ENCODE data around the gene PCDH11X.
"Not testable (repeated sequence)": the region's sequence is repeated elsewhere in the genome, so short reads cannot be mapped to it uniquely, and the experiment has no call there.

Gene PCDH11X, protein sequence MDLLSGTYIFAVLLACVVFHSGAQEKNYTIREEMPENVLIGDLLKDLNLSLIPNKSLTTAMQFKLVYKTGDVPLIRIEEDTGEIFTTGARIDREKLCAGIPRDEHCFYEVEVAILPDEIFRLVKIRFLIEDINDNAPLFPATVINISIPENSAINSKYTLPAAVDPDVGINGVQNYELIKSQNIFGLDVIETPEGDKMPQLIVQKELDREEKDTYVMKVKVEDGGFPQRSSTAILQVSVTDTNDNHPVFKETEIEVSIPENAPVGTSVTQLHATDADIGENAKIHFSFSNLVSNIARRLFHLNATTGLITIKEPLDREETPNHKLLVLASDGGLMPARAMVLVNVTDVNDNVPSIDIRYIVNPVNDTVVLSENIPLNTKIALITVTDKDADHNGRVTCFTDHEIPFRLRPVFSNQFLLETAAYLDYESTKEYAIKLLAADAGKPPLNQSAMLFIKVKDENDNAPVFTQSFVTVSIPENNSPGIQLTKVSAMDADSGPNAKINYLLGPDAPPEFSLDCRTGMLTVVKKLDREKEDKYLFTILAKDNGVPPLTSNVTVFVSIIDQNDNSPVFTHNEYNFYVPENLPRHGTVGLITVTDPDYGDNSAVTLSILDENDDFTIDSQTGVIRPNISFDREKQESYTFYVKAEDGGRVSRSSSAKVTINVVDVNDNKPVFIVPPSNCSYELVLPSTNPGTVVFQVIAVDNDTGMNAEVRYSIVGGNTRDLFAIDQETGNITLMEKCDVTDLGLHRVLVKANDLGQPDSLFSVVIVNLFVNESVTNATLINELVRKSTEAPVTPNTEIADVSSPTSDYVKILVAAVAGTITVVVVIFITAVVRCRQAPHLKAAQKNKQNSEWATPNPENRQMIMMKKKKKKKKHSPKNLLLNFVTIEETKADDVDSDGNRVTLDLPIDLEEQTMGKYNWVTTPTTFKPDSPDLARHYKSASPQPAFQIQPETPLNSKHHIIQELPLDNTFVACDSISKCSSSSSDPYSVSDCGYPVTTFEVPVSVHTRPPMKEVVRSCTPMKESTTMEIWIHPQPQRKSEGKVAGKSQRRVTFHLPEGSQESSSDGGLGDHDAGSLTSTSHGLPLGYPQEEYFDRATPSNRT (N-terminal part only)

DNA sequence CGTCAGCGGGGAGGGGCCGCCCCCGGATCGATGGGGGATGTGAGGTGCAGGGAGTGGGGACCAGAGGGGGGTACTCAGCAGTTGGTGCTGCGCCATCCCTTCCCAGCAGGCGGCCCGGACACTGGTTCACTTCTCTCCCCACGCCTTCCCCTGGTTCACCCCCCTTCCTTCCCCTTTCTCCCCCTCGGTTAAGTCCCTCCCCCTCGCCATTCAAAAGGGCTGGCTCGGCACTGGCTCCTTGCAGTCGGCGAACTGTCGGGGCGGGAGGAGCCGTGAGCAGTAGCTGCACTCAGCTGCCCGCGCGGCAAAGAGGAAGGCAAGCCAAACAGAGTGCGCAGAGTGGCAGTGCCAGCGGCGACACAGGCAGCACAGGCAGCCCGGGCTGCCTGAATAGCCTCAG lies at the start of gene PCDH11X:
Gene PCDH11X (plus strand): TSS at position 241 of the 400 bp plus-strand sequence. CDS start 56,130 bp downstream, outside the sequence.
- H3K9ac ChIP-seq (ENCODE audit: low read depth, low read length) = peak within 1 kb of the TSS; percentile 58
- not testable (repeated sequence) for H3K36me3 ChIP-seq (ENCODE audit: insufficient read depth, low read length); H3K9me3 ChIP-seq (ENCODE audit: control insufficient read depth, insufficient read depth, low read length); H3K4me1 ChIP-seq (ENCODE audit: insufficient read depth, low read length)

DNA sequence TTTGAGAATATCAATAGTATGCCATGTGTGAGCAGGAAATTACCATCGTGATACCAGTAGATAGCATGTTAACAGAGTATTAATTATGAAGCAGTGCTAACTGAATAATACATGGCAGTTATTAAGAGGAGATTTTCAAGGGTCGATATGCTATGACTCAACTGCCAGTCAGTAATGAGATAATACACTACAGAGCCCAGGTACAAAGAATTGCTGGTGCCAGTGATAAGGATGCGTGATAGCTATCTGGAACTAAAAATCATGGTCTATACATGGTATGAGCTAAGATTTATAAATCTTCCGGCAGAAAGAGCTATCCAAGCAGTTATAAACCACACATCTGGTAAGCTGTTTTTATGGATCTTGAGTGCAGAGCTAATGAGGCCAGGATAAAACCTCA lies 31.7 kb upstream of the PCDH11X start:
- not testable (repeated sequence) for H3K36me3 ChIP-seq (ENCODE audit: insufficient read depth, low read length)

DNA sequence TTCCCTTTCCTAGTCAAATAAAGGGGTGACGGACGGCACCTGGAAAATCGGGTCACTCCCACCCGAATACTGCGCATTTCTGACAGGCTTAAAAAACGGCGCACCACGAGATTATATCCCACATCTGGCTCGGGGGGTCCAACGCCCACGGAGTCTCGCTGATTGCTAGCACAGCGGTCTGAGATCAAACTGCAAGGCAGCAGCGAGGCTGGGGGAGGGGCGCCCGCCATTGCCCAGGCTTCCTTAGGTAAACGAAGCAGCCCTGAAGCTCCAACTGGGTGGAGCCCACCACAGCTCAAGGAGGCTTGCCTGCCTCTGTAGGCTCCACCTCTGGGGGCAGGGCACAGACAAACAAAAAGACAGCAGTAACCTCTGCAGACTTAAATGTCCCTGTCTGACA lies 26.2 kb upstream of the PCDH11X start:
- not testable (repeated sequence) for H3K36me3 ChIP-seq (ENCODE audit: insufficient read depth, low read length); H3K9me3 ChIP-seq (ENCODE audit: control insufficient read depth, insufficient read depth, low read length); H3K4me1 ChIP-seq (ENCODE audit: insufficient read depth, low read length)
- H3K9ac ChIP-seq (ENCODE audit: low read depth, low read length) = peak overlapping the region; percentile 50; the same call in 1 of the 2 replicates

More for the DNA sequence above, 31.7 kb upstream of the PCDH11X start:
- not testable (repeated sequence) for H3K4me1 ChIP-seq (ENCODE audit: insufficient read depth, low read length); H3K9me3 ChIP-seq (ENCODE audit: control insufficient read depth, insufficient read depth, low read length); H3K9ac ChIP-seq (ENCODE audit: low read depth, low read length)

DNA sequence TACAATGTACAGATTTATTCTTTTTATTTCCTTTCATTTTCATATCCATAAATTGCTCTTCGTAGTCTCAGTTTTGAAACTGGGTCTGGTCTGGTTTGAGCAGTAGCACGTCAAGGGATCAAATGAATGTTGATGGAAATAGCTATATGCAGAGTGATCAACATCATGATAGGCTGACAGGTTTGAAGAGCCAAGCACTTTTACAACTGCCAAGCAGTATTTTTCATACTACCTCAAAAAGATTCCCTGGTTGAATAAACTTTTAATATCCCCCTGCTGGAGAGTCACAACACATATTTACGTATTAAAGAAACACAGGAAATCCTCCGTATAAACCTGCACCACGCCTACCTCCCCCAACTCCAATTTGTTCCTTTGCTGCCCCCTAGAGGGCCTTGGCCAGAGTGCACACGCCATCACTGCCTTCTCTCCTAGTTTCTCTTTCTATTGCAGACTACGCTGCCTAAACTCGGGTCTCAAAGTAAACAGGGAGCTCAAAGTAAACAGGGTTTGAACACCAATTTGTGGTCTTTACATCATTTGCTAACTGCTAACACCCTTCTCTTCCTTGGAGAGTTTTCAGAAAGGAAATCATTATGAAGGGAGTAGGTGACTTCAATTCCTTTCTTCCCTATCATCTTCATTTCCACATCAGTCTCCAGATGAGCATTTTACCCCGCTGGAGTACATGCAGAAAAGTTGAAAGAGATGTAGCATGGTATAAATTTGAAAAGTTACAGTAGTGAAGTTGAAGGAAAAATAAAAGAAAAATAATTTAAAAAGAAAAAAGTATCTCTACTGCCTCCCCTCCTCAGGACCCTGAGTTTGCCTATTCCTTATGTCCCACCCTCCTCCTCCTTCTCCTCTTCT lies 8.3 kb upstream of the PCDH11X start:
- not testable (repeated sequence) for H3K36me3 ChIP-seq (ENCODE audit: insufficient read depth, low read length); H3K9me3 ChIP-seq (ENCODE audit: control insufficient read depth, insufficient read depth, low read length); H3K9ac ChIP-seq (ENCODE audit: low read depth, low read length); H3K4me1 ChIP-seq (ENCODE audit: insufficient read depth, low read length)

DNA sequence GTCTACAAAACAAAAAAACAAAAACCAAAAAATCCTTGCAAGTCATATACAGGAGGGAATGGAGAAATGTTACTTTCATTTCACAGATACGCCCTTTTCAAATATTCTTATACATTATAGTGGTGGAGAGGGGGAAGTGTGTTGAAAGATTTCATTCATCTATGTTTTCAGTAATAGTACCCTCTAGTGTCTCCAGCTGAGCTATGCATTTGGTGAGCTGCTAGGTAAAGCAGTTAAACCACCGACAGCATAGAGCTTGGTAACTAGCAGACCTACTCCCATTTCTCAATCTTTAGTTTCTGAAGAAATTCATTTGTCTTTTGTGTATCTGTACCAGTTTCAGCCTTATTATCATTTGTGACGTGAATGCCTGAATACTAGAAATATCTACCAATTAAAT lies 5.2 kb upstream of the PCDH11X start:
- not testable (repeated sequence) for H3K36me3 ChIP-seq (ENCODE audit: insufficient read depth, low read length); H3K9me3 ChIP-seq (ENCODE audit: control insufficient read depth, insufficient read depth, low read length); H3K9ac ChIP-seq (ENCODE audit: low read depth, low read length); H3K4me1 ChIP-seq (ENCODE audit: insufficient read depth, low read length)

DNA sequence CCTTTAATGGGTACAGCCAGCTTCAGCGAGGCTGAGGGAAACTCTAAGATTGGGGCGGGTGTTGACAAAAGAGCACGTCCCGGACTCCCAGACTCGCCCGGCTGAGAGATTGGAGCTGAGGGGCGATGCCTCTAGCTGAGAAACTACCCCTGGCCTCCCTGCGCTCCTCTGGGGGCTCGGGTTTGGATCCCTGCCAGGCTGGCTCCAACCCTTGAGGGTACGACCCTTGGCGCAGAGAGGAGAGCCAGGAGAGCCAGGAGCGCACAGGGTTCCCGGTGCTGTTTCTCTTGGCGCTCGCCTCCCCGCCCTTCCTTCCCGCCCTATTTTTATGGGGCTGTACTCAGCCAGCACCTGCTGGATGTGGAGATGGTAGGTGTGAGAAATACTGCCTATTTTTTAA lies 833 bp downstream of the PCDH11X start:
- not testable (repeated sequence) for H3K9me3 ChIP-seq (ENCODE audit: control insufficient read depth, insufficient read depth, low read length); H3K4me1 ChIP-seq (ENCODE audit: insufficient read depth, low read length); H3K36me3 ChIP-seq (ENCODE audit: insufficient read depth, low read length)
- peak overlapping the region; percentile 58 for H3K9ac ChIP-seq (ENCODE audit: low read depth, low read length)

DNA sequence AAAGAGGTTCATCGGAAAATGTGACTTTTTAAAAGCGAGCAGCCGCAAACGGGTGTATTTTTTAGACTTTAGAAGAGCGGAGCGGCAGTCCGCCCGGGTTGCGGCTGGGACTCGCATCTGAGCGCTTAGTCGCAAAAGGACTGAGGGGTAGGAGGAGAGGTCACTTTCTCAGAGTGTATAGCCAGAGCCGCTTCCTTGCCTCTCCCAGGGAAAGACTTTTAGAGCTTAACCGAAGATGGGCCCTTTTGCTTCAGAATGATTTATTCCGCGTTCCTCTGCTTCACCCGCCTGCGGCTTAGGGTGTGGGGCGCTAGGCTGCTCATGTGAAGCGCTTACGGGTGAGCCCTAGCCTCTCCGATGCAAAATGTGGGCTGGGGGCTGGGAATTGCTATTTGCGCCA lies 1.5 kb downstream of the PCDH11X start:
- not testable (repeated sequence) for H3K4me1 ChIP-seq (ENCODE audit: insufficient read depth, low read length)
- H3K9ac ChIP-seq (ENCODE audit: low read depth, low read length) = peak overlapping the region; percentile 58

DNA sequence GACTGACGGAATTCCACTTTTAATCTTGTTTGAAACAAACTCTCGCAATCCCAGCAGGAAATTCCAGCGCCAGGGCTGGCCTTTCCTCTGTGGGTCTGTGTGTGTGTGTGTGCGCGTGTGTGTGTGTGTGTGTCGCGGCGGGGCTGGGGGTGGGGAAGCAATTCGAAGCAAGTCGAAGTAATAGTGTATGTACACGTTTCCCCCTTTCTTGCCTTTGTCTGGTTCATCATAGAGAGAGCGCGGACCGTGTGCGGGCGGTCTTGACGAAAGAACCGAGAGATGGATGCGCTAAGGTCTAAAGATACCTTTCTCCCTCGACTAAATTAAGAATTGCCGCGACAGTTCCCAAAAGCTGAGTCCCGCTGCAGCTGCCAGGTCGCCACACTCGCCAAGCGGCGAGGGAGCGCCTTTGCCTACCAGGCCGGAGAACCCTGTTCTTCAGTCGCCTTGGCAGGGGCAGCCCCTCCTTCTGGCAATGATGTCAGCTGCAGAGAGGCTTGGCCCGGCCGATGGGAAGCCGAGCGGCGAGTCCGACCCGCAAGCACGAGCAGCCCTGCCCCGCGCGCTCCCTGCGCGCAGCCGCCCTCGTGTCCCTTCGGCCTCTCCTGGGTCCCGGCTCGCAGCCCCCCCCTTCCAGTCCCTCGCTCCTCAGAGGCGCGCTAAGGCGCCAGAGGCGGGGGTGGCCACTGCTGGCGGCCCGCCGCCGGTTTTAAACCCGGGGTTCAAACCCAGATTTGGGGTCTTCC lies 2.6 kb downstream of the PCDH11X start:
- peak overlapping the region; percentile 58 for H3K9ac ChIP-seq (ENCODE audit: low read depth, low read length)
- H3K9me3 ChIP-seq (ENCODE audit: control insufficient read depth, insufficient read depth, low read length); H3K36me3 ChIP-seq (ENCODE audit: insufficient read depth, low read length); H3K4me1 ChIP-seq (ENCODE audit: insufficient read depth, low read length): not testable (repeated sequence)

More for the DNA sequence above, 1.5 kb downstream of the PCDH11X start:
- not testable (repeated sequence) for H3K36me3 ChIP-seq (ENCODE audit: insufficient read depth, low read length); H3K9me3 ChIP-seq (ENCODE audit: control insufficient read depth, insufficient read depth, low read length)

DNA sequence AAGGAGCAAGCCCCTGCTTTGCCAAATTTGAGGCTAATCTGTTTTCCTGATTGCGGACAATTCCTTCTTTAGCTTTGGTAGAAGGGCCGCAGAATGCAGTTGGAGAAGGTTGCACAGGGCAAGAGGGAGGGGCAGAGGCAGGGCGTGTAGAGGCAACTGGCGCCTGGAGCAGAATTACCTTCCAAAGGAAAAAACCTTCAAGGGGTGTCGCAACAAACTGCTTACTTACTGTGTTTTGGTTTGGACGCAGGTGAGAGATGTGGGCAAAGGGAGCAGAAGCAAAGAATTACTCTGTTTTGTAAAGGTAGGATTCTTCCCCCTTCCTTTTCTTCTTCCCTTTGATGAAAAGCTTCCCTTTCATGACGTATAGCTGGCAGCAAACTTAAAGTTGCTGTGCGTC lies 3.6 kb downstream of the PCDH11X start:
- peak overlapping the region; percentile 39; the same call in 1 of the 2 replicates for H3K9ac ChIP-seq (ENCODE audit: low read depth, low read length)
- H3K4me1 ChIP-seq (ENCODE audit: insufficient read depth, low read length); H3K9me3 ChIP-seq (ENCODE audit: control insufficient read depth, insufficient read depth, low read length); H3K36me3 ChIP-seq (ENCODE audit: insufficient read depth, low read length): not testable (repeated sequence)

DNA sequence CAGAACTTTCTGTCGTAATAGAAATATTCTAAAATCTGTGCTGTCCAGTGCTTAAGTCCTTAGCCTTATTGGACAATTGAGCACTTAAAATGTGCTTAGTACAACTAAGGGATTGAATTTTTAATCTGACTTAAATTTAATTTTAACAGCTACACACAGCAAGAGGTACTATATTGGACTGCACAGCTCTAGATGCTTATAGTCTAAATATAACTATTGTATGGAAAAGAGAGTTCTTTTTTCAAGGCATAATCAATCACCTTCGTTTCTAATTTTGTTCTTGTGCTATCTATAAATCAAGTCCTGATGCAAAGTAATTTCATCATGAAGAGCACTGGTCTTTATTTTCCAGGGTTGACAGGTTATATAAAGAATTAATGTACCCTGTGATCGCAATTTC lies 38.4 kb downstream of the PCDH11X start:
- H3K9ac ChIP-seq (ENCODE audit: low read depth, low read length); H3K4me1 ChIP-seq (ENCODE audit: insufficient read depth, low read length); H3K9me3 ChIP-seq (ENCODE audit: control insufficient read depth, insufficient read depth, low read length); H3K36me3 ChIP-seq (ENCODE audit: insufficient read depth, low read length): not testable (repeated sequence)

DNA sequence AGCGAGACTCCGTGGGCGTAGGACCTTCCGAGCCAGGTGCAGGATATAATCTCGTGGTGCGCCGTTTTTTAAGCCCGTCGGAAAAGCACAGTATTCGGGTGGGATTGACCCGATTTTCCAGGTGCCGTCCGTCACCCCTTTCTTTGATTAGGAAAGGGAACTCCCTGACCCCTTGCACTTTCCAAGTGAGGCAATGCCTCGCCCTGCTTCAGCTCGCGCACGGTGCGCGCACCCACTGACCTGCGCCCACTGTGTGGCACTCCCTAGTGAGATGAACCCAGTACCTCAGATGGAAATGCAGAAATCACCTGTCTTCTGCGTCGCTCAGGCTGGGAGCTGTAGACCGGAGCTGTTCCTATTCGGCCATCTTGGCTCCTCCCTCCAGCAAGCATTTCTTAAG lies 46.1 kb downstream of the PCDH11X start:
- H3K9ac ChIP-seq (ENCODE audit: low read depth, low read length); H3K9me3 ChIP-seq (ENCODE audit: control insufficient read depth, insufficient read depth, low read length); H3K4me1 ChIP-seq (ENCODE audit: insufficient read depth, low read length); H3K36me3 ChIP-seq (ENCODE audit: insufficient read depth, low read length): not testable (repeated sequence)

Measured in ES-I3 (cell line).